Muscle of leg (tissue), 11 donors: Measurements from ENCODE around the gene RAI1. TPM values are rescaled to one million over a fixed set of nuclear protein-coding genes. Genes with fewer than 3 reads are reported as not detected.

Experiments
- DNase-seq: peaks from one replicate; pipeline ENCODE4 v3.0.0; 2013
- H3K27ac ChIP-seq: one replicate; pipeline ENCODE4 v1.5.1; 2013; ENCODE audit warnings: mild to moderate bottlenecking, low read length, control low read depth
- H3K27me3 ChIP-seq: one replicate; pipeline ENCODE4 v1.6.1; 2013; ENCODE audit warnings: low read length; ENCODE audit not compliant: control insufficient read depth, insufficient read depth
- H3K36me3 ChIP-seq: one replicate; pipeline ENCODE4 v1.6.1; 2013; ENCODE audit warnings: low read length; ENCODE audit not compliant: control insufficient read depth, insufficient read depth
- H3K4me1 ChIP-seq: one replicate; pipeline ENCODE4 v1.6.1; 2013; ENCODE audit warnings: low read length; ENCODE audit not compliant: control insufficient read depth, insufficient read depth
- H3K4me3 ChIP-seq: one replicate; pipeline ENCODE4 v1.5.1; 2013; ENCODE audit warnings: low read length, control low read depth
- H3K9me3 ChIP-seq: replicated peaks from 2 replicates; pipeline ENCODE4 v1.6.1; 2013; ENCODE audit warnings: low read depth, low read length; ENCODE audit not compliant: control insufficient read depth
- WGBS: methylation state at CpG from one replicate; pipeline ENCODE4 v1.1.5; 2013; ENCODE audit warnings: missing lambda C conversion rate; ENCODE audit not compliant: insufficient coverage; 5-methylcytosine and 5-hydroxymethylcytosine counted together
- polyA plus RNA-seq, 8 donors: library from polyadenylated mRNA; unstranded; fragments of 120-200 nt; gene quantifications; one replicate each; pipeline versions ENCODE4 v1.2.1 to v1.2.3, GENCODE V29; 2013; ENCODE audit warnings: inconsistent platforms in 1 of 8, low replicate concordance in 1 of 8; ENCODE audit not compliant: insufficient read length in 8 of 8, insufficient read depth in 1 of 8
- total RNA-seq: library from RNA; stranded (reverse); fragments of 120-200 nt; gene quantifications from one replicate; pipeline ENCODE4 v1.2.4, GENCODE V29; 2013

The RAI1 gene
- total and polyA plus RNA-seq, 9 donors = 7.4 to 25.5 (median 20.7) TPM

DNA sequence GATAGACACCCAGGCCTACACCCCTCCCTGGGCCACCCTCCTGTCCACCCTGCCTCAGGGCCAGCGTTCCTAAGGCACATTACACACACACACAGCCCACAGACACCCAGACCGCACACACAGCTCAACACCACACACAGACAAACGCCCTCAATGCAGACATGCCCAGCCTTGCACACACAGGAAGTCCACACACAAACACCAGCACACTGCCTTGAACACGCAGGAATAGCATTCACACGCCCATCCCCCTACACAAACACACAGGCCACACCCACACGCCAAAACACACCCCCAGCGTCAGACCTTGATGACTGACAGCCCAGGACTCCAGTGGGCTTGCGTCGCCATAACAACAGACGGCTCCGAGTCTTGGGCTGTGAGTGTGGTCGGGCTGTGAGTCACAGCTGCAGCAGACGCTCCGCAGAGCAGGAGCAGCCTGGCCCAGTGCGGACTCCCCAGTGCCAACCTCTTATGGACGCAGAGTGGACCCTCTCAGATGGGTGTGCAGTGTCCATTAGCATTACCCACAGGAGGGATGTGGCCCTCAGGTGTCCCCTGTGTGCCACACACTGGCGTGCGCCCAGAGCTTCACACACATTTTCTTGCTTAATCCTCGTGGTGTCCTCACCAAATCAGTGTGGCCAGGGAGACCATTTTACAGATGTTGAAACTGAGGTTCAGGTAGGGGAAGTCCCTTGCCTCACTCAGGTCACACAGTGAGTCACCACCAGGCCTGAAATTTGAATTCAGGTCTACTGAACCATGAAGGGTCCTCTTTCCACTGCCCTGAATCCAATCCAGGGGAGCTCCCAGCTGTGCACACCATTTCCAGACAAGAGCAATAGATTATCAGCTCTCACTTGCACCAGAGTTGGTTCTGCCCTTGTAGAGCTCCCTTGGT is 17.8 kb upstream of the RAI1 start:
- Histone ChIP-seq H3K9me3 (peaks cover 8% of the 10 kb centered on the region), H3K4me3 (no peak overlapping the region), H3K27me3 (no peaks in the 10 kb centered on the region), H3K4me1 (peaks cover 11% of the 10 kb centered on the region), H3K36me3 (no peaks in the 10 kb centered on the region), H3K27ac (no peak overlapping the region)
- 13% methylated on average over 15 of the region's 19 CpGs for WGBS
- peak; percentile 84 for DNase-seq

- H3K4me1 ChIP-seq = peaks cover 14% of the 10 kb centered on the region
- WGBS = no CpG with 5 or more reads among the region's 4 CpGs
- H3K27me3 ChIP-seq = no peaks in the 10 kb centered on the region
- H3K36me3 ChIP-seq = no peaks in the 10 kb centered on the region
- DNase-seq = no peak
- H3K4me3 ChIP-seq = no peak overlapping the region
- H3K27ac ChIP-seq = no peak overlapping the region
- peaks cover 4% of the 10 kb centered on the region for H3K9me3 ChIP-seq
Observed at GRCh38 chr17:17664064-17664452, 17.2 kb upstream of the RAI1 start.

GRCh38 chr17:17665255-17665654 is 16.0 kb upstream of the RAI1 start:
- WGBS = 17% methylated on average over 1 of the region's 6 CpGs

GRCh38 chr17:17666111-17666714 is 15.0 kb upstream of the RAI1 start:
- no peaks in the 10 kb centered on the region for H3K27me3 ChIP-seq

More at GRCh38 chr17:17665255-17665654, 16.0 kb upstream of the RAI1 start:
- Histone ChIP-seq H3K4me3 (no peak overlapping the region), H3K36me3 (no peaks in the 10 kb centered on the region), H3K4me1 (peaks cover 19% of the 10 kb centered on the region), H3K27ac (no peak overlapping the region), H3K9me3 (no peaks in the 10 kb centered on the region), H3K27me3 (no peaks in the 10 kb centered on the region)
- DNase-seq = no peak

DNA sequence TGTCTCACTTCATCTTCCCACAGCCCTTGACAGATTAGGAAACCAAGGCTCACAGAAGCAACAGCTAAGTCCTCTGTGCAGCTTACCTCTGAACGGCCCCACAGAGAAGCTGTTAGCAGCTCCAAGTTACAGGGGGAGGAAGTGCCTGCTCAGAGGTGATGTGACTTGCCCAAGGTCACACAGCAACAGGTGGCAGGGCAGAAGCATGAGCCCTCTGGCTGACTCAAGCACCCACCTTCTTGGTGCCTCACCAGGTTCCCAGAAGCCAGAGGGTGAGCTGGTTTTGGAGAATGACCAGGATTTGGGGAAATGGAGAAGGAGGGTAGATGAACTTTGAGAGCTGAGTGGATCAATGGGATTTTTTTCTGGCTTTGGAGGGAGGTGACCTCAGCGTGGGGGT is 14.0 kb upstream of the RAI1 start:
- peaks cover 21% of the 10 kb centered on the region for H3K4me1 ChIP-seq
- no peaks in the 10 kb centered on the region for H3K9me3 ChIP-seq
- 100% methylated on average over 1 of the region's 2 CpGs for WGBS
- H3K4me3 ChIP-seq = no peak overlapping the region
- H3K36me3 ChIP-seq = no peaks in the 10 kb centered on the region
- H3K27me3 ChIP-seq = no peaks in the 10 kb centered on the region
- H3K27ac ChIP-seq = no peak overlapping the region
- DNase-seq = no peak

More at GRCh38 chr17:17666111-17666714, 15.0 kb upstream of the RAI1 start:
- peaks cover 19% of the 10 kb centered on the region for H3K4me1 ChIP-seq
- WGBS = 46% methylated on average over 11 of the region's 13 CpGs
- no peaks in the 10 kb centered on the region for H3K9me3 ChIP-seq
- no peaks in the 10 kb centered on the region for H3K36me3 ChIP-seq
- DNase-seq = no peak
- H3K27ac ChIP-seq = no peak overlapping the region
- H3K4me3 ChIP-seq = no peak overlapping the region

DNA sequence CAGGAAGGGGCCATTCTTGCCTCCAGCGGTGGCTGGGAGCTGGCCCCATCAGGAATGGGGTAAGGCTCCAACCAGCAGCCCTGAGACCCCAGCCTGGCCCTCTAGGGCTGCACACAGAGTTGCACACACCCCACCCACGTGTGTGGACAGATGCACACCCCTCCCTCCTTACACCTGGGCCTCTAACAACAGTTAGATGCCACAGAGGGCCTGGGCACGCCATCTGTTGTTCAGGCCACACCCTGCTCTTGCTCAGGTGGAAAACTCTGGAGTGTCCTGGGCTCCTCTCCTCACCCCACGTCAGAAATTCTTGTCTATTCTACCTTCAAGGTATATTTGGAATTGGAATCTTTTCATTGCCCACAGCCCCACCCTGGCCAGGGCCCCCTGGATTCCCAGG is 13.3 kb upstream of the RAI1 start:
- H3K9me3 ChIP-seq = no peaks in the 10 kb centered on the region
- peaks cover 19% of the 10 kb centered on the region for H3K4me1 ChIP-seq
- peaks cover 2% of the 10 kb centered on the region for H3K27me3 ChIP-seq
- H3K27ac ChIP-seq = no peak overlapping the region
- no peaks in the 10 kb centered on the region for H3K36me3 ChIP-seq
- H3K4me3 ChIP-seq = no peak overlapping the region
- DNase-seq = no peak
- WGBS = 71% methylated on average over 3 of the region's 4 CpGs

GRCh38 chr17:17668358-17668757 is 12.9 kb upstream of the RAI1 start:
- Histone ChIP-seq H3K4me3 (no peak overlapping the region), H3K4me1 (peaks cover 15% of the 10 kb centered on the region)
- no peak for DNase-seq

DNA sequence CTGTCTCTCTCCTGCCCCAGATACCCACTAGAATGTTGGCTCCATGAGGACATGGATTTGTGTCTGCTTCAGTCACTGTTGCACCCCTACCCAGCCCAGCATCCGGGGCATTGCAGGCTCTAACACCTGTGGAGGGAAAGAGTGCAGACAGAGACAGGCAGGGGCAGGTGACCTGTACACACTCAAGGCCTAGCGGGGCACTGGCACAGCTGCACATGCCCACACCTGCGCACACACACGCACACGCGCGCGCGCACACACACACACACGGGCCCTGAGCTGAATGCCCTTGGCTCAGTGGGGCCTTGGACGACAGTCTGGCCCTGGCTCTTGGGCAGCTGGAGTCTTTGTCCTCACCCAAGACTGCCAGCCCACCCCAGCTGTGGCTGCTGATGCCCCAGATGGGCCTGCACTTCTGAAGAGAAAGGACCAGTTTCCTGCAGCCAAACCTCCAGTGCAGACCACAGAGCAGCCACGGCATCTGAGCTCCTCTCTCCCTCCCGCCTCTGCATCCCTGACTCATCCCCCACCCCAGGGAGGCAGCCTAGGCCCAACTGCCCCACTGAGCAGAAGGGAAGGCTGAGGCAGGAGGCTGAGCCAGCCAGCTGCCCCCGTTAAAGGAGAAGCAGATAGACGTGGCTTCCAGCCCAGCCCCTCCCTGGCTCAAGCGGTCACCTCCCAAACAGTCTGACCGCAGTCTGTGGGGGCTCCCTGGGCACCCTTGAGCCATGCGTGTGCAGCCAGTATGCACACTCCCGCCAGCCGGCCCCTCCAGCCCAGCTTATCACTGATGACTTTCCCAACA is 12.3 kb upstream of the RAI1 start:
- no peak for DNase-seq
- 63% methylated on average over 16 of the region's 20 CpGs for WGBS
- H3K4me3 ChIP-seq = no peak overlapping the region
- H3K27ac ChIP-seq = no peak overlapping the region
- no peaks in the 10 kb centered on the region for H3K9me3 ChIP-seq
- H3K4me1 ChIP-seq = peaks cover 10% of the 10 kb centered on the region
- H3K36me3 ChIP-seq = no peaks in the 10 kb centered on the region
- peaks cover 3% of the 10 kb centered on the region for H3K27me3 ChIP-seq

More at GRCh38 chr17:17668358-17668757, 12.9 kb upstream of the RAI1 start:
- Histone ChIP-seq H3K9me3 (no peaks in the 10 kb centered on the region), H3K27ac (no peak overlapping the region), H3K27me3 (peaks cover 3% of the 10 kb centered on the region), H3K36me3 (no peaks in the 10 kb centered on the region)
- 93% methylated on average over 3 of the region's 3 CpGs for WGBS

DNA sequence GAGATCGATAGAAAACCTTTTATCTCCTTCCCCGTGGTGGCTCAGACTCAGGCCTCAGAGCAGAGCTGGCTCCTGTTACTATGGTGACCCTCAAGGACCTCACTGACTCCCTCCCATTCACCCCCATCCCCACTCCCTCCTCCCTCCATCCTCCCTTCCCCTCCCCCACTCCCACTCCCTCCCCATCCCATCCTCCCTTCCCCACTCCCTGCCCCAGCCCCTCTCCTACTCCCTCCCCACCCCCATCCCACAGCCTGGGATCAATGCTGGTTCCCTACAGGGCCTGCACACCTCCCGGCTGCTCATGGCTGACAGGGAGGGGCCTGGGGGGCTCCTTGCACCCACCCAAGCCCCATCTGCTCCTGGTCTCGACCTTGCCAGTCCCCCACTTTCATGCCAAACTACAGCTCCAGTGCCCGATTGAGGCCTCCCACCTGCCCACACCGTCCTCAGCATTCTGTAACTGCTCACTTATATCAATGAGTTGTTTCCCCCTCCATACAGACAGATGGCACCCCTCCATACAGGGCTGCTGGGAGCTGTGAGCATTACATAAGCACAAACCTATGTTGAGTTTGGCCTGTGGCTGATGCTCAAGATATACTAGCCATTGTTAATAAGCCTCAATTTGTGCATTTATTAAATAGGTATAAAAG is 11.6 kb upstream of the RAI1 start:
- 42% methylated on average over 6 of the region's 6 CpGs for WGBS
- Histone ChIP-seq H3K27me3 (peaks cover 3% of the 10 kb centered on the region), H3K4me1 (peaks cover 10% of the 10 kb centered on the region)

More for the DNA sequence above, 11.6 kb upstream of the RAI1 start:
- Histone ChIP-seq H3K27ac (no peak overlapping the region), H3K9me3 (no peaks in the 10 kb centered on the region), H3K4me3 (no peak overlapping the region), H3K36me3 (no peaks in the 10 kb centered on the region)
- DNase-seq = no peak
